ENCODE data around the gene IGFL4.

Gene IGFL4

GRCh38 chr19:46090444-46090843 is 49.6 kb upstream of the IGFL4 start:
- no peak overlapping the region for H3K4me3 ChIP-seq (ENCODE audit: low read depth, low read length)
- CTCF ChIA-PET = interaction anchor here (0.6 to 2.9 kb wide), 9 partner anchors 8 to 284 kb away, joined by 3 to 20 read pairs (median 3); no protein-coding TSS in a partner anchor

DNA sequence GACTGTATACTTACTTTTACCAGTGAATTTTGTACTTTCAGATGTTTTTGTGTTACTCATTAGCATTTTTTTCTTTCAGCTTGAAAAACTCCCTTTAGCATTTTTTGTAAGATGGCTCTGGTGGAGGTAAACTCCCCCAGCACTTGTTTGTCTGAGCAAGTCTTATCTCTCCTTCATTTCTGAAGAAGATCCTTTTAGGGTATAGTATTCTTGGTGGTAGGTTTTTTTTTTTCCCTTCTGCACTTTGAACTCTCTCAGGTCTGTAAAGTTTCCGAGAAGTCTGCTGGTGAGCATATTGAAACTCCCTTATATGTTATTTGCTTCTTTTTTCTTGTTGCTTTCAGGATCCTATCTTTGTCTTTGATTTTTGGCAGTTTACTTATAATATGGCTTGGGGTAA is 48.6 kb upstream of the IGFL4 start:
- Histone ChIP-seq H3K4me3 (ENCODE audit: low read depth, low read length) (no peak overlapping the region), H3K4me1 (ENCODE audit: control insufficient read depth, insufficient read depth, low read length) (0 out of 2 replicates have a peak, but pooled peaks cover 2% of the 10 kb centered on the region), H3K9me3 (ENCODE audit: control insufficient read depth, insufficient read depth, low read depth, low read length) (no peaks in the 10 kb centered on the region), H3K27ac (ENCODE audit: extremely low read depth, low read depth, low read length) (no peak overlapping the region), H3K36me3 (ENCODE audit: control insufficient read depth in 2 of 2, insufficient read depth in 1 of 2, low read length in 2 of 2) (no peaks in the 10 kb centered on the region)
- ChIA-PET CTCF (interaction anchor here (1.3 to 2.9 kb wide), 5 partner anchors 11 to 175 kb away, joined by 4 to 20 read pairs (median 6); no protein-coding TSS in a partner anchor), POLR2A (no interaction called here)
- TF ChIP-seq, protein P1, sequence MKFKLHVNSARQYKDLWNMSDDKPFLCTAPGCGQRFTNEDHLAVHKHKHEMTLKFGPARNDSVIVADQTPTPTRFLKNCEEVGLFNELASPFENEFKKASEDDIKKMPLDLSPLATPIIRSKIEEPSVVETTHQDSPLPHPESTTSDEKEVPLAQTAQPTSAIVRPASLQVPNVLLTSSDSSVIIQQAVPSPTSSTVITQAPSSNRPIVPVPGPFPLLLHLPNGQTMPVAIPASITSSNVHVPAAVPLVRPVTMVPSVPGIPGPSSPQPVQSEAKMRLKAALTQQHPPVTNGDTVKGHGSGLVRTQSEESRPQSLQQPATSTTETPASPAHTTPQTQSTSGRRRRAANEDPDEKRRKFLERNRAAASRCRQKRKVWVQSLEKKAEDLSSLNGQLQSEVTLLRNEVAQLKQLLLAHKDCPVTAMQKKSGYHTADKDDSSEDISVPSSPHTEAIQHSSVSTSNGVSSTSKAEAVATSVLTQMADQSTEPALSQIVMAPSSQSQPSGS (tag by site-specific recombination; IDR thresholded peaks at IDR 0.05; ENCODE audit: low read depth) = no peak
- peak; percentile 91 for TF ChIP-seq SETDB1 (IDR thresholded peaks at IDR 0.05; ENCODE audit: insufficient read length, low read length)

More at GRCh38 chr19:46090444-46090843, 49.6 kb upstream of the IGFL4 start:
- no peak for TF ChIP-seq ZNF416 (tag by site-specific recombination; IDR thresholded peaks at IDR 0.05)
- TF ChIP-seq ZNF121 (tag by site-specific recombination; IDR thresholded peaks at IDR 0.05) = no peak
- no peak for TF ChIP-seq ZNF521 (tag by site-specific recombination; IDR thresholded peaks at IDR 0.05)
- no peak overlapping the region for H3K27ac ChIP-seq (ENCODE audit: extremely low read depth, low read depth, low read length)
- no peaks in the 10 kb centered on the region for H3K9me3 ChIP-seq (ENCODE audit: control insufficient read depth, insufficient read depth, low read depth, low read length)
- H3K36me3 ChIP-seq (ENCODE audit: control insufficient read depth in 2 of 2, insufficient read depth in 1 of 2, low read length in 2 of 2) = no peaks in the 10 kb centered on the region
- 0 out of 2 replicates have a peak, but pooled peaks cover 2% of the 10 kb centered on the region for H3K4me1 ChIP-seq (ENCODE audit: control insufficient read depth, insufficient read depth, low read length)
- POLR2A ChIA-PET = no interaction called here

DNA sequence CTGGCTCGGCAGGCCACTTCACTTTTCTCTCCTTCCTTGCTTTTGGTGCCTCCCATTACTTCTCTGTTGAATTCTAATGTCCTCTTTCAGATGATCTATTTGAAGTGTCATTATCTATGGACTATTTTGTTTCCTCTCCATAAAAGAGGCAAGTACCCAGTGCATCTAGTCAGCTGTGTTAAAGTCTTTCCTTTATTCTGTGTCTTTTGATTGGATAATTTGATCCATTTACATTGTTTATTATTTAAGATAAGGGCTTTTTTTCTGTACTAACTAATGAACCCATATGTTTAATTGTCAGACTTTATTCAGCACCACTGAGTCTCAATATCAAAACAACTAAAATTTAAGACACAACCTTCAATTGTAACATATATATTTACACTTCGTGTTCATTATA is 47.3 kb upstream of the IGFL4 start:
- H3K4me3 ChIP-seq (ENCODE audit: low read depth, low read length) = no peak overlapping the region
- no peak for TF ChIP-seq ZNF585B (tag by site-specific recombination; IDR thresholded peaks at IDR 0.05)
- TF ChIP-seq ZNF776 (tag by site-specific recombination; IDR thresholded peaks at IDR 0.05; ENCODE audit: borderline replicate concordance) = no peak
- TF ChIP-seq GLIS2 (tag by site-specific recombination; IDR thresholded peaks at IDR 0.05) = no peak
- TF ChIP-seq ZNF530 (tag by site-specific recombination; IDR thresholded peaks at IDR 0.05; ENCODE audit: low read depth) = no peak
- TF ChIP-seq ZBTB21 (tag by site-specific recombination; IDR thresholded peaks at IDR 0.05) = no peak
- no peak for TF ChIP-seq ZNF777 (tag by site-specific recombination; IDR thresholded peaks at IDR 0.05; ENCODE audit: borderline replicate concordance)
- no peak for TF ChIP-seq ZNF670 (tag by site-specific recombination; IDR thresholded peaks at IDR 0.05; ENCODE audit: low read depth)
- TF ChIP-seq ZNF169 (tag by site-specific recombination; IDR thresholded peaks at IDR 0.05) = no peak
- no peak for TF ChIP-seq SALL2 (tag by site-specific recombination; IDR thresholded peaks at IDR 0.05; ENCODE audit: borderline replicate concordance)
- TF ChIP-seq ZFP3 (tag by site-specific recombination; IDR thresholded peaks at IDR 0.05; ENCODE audit: low read depth) = no peak
- no peak for TF ChIP-seq KLF8 (tag by site-specific recombination; IDR thresholded peaks at IDR 0.05)
- H3K36me3 ChIP-seq (ENCODE audit: control insufficient read depth in 2 of 2, insufficient read depth in 1 of 2, low read length in 2 of 2) = no peaks in the 10 kb centered on the region
- H3K27ac ChIP-seq (ENCODE audit: extremely low read depth, low read depth, low read length) = no peak overlapping the region
- 0 out of 2 replicates have a peak, but pooled peaks cover 2% of the 10 kb centered on the region for H3K4me1 ChIP-seq (ENCODE audit: control insufficient read depth, insufficient read depth, low read length)
- ChIA-PET CTCF (interaction anchor here (0.7 to 2.9 kb wide), 10 partner anchors 9 to 176 kb away, joined by 3 to 20 read pairs (median 4); no protein-coding TSS in a partner anchor), POLR2A (no interaction called here)
- H3K9me3 ChIP-seq (ENCODE audit: control insufficient read depth, insufficient read depth, low read depth, low read length) = no peaks in the 10 kb centered on the region

DNA sequence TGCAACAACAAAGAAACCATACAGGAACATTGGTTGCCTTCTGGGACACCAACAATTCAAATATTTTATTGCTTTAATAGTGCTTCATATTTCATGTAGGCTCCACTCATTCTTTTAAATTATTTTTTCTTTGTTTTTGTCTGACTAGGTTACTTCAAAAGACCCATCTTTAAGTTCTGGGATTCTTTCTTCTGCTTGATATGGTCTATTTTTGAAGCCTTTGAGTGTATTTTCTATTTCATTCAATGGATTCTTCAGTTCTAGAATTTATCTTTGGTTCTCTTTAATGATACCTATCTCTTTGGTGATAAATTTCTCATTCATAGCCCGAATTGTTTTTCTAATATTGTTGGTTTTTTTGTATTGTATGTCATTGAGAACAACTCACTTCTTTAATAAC is 45.1 kb upstream of the IGFL4 start:
- Histone ChIP-seq H3K4me1 (ENCODE audit: control insufficient read depth, insufficient read depth, low read length) (0 out of 2 replicates have a peak, but pooled peaks cover 2% of the 10 kb centered on the region), H3K36me3 (ENCODE audit: control insufficient read depth in 2 of 2, insufficient read depth in 1 of 2, low read length in 2 of 2) (no peaks in the 10 kb centered on the region), H3K4me3 (ENCODE audit: low read depth, low read length) (no peak overlapping the region), H3K27ac (ENCODE audit: extremely low read depth, low read depth, low read length) (no peak overlapping the region), H3K9me3 (ENCODE audit: control insufficient read depth, insufficient read depth, low read depth, low read length) (no peaks in the 10 kb centered on the region)
- POLR2A ChIA-PET = no interaction called here
- CTCF ChIA-PET = interaction anchor here (1.0 to 2.3 kb wide), 2 partner anchors 103 to 179 kb away, joined by 8 to 9 read pairs; no protein-coding TSS in a partner anchor
- TF ChIP-seq HOXD13 (CRISPR knock-in tag; IDR thresholded peaks at IDR 0.05; ENCODE audit: borderline replicate concordance) = no peak
- peak; percentile 89 for TF ChIP-seq SETDB1 (IDR thresholded peaks at IDR 0.05; ENCODE audit: insufficient read length, low read length)
- TF ChIP-seq, protein P2, sequence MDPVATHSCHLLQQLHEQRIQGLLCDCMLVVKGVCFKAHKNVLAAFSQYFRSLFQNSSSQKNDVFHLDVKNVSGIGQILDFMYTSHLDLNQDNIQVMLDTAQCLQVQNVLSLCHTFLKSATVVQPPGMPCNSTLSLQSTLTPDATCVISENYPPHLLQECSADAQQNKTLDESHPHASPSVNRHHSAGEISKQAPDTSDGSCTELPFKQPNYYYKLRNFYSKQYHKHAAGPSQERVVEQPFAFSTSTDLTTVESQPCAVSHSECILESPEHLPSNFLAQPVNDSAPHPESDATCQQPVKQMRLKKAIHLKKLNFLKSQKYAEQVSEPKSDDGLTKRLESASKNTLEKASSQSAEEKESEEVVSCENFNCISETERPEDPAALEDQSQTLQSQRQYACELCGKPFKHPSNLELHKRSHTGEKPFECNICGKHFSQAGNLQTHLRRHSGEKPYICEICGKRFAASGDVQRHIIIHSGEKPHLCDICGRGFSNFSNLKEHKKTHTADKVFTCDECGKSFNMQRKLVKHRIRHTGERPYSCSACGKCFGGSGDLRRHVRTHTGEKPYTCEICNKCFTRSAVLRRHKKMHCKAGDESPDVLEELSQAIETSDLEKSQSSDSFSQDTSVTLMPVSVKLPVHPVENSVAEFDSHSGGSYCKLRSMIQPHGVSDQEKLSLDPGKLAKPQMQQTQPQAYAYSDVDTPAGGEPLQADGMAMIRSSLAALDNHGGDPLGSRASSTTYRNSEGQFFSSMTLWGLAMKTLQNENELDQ (tag by site-specific recombination; IDR thresholded peaks at IDR 0.05; ENCODE audit: low read depth) = no peak
